Measurements from ENCODE around the gene CYBC1.

The CYBC1 gene

GRCh38 chr17:82440469-82440981 is 10.0 kb downstream of the CYBC1 start:
- no peak overlapping the region for H3K4me3 ChIP-seq (replicated peaks in 1 of 2; ENCODE audit: low read depth in 2 of 2, low read length in 2 of 2)
- TF ChIP-seq CTCF (IDR thresholded peaks at IDR 0.05; ENCODE audit: low read depth, low read length) = no peak
- no peak for DNase-seq (ENCODE audit: low read depth in 2 of 2)

- no peak for TF ChIP-seq CTCF (IDR thresholded peaks at IDR 0.05; ENCODE audit: low read depth, low read length)
- DNase-seq (ENCODE audit: low read depth in 2 of 2) = no peak
- no peak overlapping the region for H3K4me3 ChIP-seq (replicated peaks in 1 of 2; ENCODE audit: low read depth in 2 of 2, low read length in 2 of 2)
Measured at GRCh38 chr17:82439829-82440365, 10.7 kb downstream of the CYBC1 start.

GRCh38 chr17:82439194-82439828 is 11.2 kb downstream of the CYBC1 start:
- H3K4me3 ChIP-seq (replicated peaks in 1 of 2; ENCODE audit: low read depth in 2 of 2, low read length in 2 of 2) = no peak overlapping the region
- TF ChIP-seq CTCF (IDR thresholded peaks at IDR 0.05; ENCODE audit: low read depth, low read length) = no peak
- DNase-seq (ENCODE audit: low read depth in 2 of 2) = no peak

GRCh38 chr17:82438401-82439193 is 12.0 kb downstream of the CYBC1 start:
- no peak overlapping the region for H3K4me3 ChIP-seq (replicated peaks in 1 of 2; ENCODE audit: low read depth in 2 of 2, low read length in 2 of 2)
- no peak for TF ChIP-seq CTCF (IDR thresholded peaks at IDR 0.05; ENCODE audit: low read depth, low read length)
- no peak for DNase-seq (ENCODE audit: low read depth in 2 of 2)

- no peak for TF ChIP-seq CTCF (IDR thresholded peaks at IDR 0.05; ENCODE audit: low read depth, low read length)
- H3K4me3 ChIP-seq (replicated peaks in 1 of 2; ENCODE audit: low read depth in 2 of 2, low read length in 2 of 2) = no peak overlapping the region
- no peak for DNase-seq (ENCODE audit: low read depth in 2 of 2)
Measured at GRCh38 chr17:82437325-82437668, 13.3 kb downstream of the CYBC1 start.

GRCh38 chr17:82436601-82437324 is 13.8 kb downstream of the CYBC1 start:
- no peak overlapping the region for H3K4me3 ChIP-seq (replicated peaks in 1 of 2; ENCODE audit: low read depth in 2 of 2, low read length in 2 of 2)
- no peak for DNase-seq (ENCODE audit: low read depth in 2 of 2)
- TF ChIP-seq CTCF (IDR thresholded peaks at IDR 0.05; ENCODE audit: low read depth, low read length) = no peak
